HG03565 (cell line): ENCODE data around the gene ABHD16B.
"Not testable (repeated sequence)": the region's sequence is repeated elsewhere in the genome, so short reads cannot be mapped to it uniquely, and the experiment has no call there.

ENCODE experiments used
- ATAC-seq: cut with Tn5 transposase; IDR thresholded peaks from one replicate; pipeline ENCODE4 v1.9.1; 2021; ENCODE audit warnings: mild to moderate bottlenecking, moderate library complexity; ENCODE audit not compliant: unreplicated experiment

The ABHD16B gene

GRCh38 chr20:63854766-63855362 lies 6.4 kb upstream of the ABHD16B start:
- ATAC-seq = no peak

DNA sequence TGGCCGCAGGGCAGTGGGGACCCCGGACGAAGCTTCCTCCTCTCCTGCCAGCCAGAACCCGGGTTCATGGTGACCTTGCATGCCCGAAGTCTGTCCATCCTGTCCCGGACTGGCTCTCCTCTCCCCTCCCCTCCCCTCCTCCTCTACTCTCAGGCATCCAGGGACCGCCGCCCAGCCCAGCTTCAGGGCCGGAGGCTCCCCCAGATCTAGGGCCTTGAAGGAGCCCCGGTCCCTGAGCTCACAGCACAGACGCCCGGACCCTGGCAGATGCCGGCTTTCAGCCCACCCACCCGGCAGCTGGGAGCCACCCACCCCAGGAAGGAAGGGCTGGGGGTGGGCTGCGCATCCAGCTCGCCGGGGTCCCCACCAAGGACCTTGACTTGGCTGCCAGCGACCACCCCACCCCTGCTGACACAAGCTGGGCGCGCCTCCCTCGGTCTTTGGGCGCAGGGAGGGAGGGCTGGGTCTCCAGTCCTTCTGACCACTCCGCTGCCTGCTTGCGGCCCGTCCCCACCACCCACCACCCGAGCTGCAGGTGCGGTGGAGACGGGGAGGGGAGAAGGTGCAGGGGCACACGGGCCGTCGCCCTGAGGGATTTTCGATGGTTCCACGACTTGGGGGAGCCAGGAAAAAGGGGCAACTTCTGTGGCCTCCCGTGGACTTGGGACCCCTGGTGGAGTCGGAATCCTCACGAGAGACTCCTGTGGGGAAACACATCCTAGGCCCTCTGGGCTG lies 5.8 kb upstream of the ABHD16B start:
- ATAC-seq = no peak

DNA sequence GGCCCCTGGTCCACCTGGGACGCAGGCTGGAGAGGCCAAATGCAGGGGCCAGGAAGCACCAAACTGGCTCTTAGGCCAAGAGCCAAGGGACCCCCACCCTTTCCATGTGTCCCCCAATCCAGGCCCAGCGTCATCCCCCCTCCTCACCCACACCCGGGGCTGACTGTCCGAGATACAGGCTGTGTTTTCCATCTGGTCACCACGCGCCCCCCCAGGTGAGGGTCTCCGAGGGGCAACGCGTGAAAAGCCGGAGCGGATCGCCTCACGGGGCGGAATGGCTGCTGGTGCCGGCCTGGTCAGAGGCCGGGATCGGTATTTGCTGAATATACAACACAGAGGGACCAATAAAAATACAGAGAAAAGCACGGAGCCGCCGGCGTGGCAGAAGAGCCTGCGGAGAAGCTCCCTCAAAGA lies 5.2 kb upstream of the ABHD16B start:
- ATAC-seq = no peak

GRCh38 chr20:63857764-63858392 lies 3.4 kb upstream of the ABHD16B start:
- ATAC-seq = no peak

DNA sequence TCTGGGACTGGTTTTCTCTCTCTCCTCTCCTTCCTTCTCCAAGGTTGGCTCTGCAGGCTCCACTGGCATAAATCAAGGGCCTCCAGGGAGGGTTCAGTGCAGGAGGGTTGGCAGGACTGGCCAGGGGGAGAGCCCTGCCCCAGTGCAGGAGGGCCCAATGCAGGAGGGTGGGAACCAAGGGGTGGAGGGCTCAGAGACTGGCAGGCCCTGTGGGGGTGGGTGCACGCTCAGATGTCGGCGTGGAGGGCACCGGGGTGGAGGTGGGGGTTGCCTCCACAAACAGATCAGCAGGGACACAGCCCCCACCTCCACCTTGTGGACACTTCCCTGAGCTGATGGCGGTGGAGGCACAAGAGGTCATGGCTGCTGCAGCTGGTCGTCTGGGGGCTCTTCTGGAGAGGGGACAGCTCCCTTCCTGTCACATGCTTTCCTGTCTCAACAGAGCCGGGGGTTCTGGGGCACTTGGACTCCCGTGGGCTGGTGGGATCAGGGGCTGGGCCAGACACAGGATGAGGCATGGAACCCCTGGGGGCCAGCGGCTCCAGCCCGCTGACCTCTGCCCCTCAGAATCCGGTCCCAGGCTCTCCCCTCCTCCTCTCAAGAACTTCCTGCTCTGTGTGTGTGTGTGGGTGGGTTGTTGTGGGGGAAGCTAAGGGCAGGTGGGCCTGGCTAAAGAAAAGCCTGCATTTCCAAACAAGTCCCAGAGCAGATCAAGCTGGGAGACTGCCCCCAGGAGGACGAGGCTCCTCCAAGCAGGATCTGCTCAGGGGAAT lies 2.7 kb upstream of the ABHD16B start:
- no peak for ATAC-seq

GRCh38 chr20:63859166-63859699 lies 2.1 kb upstream of the ABHD16B start:
- ATAC-seq = no peak

DNA sequence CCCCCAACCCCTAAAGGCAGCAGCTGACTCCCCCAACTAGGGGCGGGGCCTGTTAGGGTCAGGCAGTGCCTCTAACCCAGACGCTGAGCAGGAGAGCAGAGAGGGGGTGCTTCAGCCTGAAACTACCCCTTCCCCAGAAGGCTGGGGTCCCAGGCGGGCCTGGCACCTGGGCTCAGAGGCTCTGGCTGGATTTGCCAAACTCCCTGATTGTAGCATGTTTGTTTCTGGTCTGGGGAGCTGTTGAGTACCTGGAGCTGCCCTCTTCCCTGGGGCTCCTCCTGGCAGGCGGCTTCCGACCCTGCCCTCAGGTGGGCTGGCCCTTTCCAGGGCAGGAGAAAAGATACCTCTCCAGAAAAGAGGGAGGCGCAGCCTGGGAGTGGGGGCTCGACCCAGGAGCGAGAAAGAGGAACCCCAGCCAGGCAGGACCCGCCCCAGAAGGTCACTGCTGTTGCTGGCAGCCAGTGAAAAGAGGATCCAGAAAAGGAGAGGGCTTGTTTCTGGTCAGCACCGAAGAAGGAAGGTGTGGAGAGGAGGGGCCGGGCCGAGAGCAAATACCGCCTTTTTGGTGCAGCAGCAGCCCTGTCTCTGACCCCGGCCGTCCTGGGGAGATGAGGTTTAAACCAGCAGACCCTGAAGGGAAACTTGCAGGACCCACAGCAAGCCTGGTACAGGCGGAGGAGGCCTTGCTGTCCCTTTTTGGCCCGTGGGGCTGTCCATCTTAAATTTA lies 810 bp upstream of the ABHD16B start:
- ATAC-seq = no peak

GRCh38 chr20:63861981-63862901 lies 943 bp downstream of the ABHD16B start:
- ATAC-seq = no peak

- ATAC-seq = no peak
Measured at GRCh38 chr20:63863021-63863797, 1.9 kb downstream of the ABHD16B start.

GRCh38 chr20:63863798-63864544 lies 2.7 kb downstream of the ABHD16B start:
- ATAC-seq = peak; percentile 64

- no peak for ATAC-seq
Measured at GRCh38 chr20:63864545-63864977, 3.3 kb downstream of the ABHD16B start.

DNA sequence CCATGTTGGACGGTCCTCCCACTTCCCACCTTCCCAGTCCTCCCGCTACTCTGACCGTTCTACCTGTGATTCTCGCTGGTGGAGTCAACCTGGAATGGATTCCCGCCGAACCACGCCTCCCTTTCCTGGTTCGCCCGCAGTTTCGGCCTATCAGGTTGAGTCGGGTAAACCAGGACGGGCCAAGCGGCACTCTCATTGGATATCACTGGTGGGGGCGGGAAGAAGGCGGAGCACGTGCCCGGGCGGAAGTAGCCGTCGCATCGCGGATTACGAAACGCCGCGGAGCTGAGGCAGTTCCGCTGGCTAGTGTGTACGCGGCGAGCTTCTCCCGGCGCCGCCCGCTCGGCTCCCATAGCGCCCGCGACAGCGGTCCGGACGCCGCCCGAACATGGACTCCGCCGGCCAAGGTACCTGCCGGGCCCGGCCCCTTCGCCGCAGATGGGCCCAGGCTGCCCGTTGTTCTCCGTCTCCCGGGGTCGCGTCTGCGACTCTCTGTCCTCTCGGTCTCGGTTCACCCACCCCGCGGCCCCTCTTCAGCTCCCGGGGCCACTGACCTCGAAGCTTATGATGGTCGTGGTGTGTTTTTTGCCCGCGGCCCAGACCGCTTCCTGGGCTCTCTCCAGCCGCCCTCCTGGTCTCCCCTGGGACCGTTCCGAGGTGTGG lies 3.8 kb downstream of the ABHD16B start, which contains the start of gene TPD52L2:
TSS of gene TPD52L2 (plus strand) at position 293 of the 663 bp plus-strand sequence. CDS start at position 389, 96 bp downstream.
- peak; percentile 60 for ATAC-seq

GRCh38 chr20:63867042-63867441 lies 5.7 kb downstream of the ABHD16B start:
- ATAC-seq = not testable (repeated sequence)

DNA sequence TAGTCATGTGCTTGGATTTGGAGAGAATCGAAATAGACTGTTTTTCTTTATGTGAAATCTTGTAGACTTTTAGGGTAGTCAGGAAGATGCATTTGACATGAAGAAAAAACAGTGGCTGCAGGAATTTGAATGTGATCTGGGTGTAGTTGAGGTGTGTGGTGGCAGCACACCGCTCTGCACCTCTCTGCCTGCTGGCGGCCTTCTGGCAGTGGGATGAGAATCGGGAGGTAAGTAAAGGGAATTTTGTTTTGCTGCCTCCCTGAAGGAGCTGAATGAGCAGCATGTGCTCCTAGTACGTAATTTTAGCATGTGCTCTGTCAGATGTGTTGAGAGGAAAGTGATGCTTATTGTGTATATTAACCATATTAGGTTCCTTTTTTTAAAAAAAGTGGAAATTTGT lies 7.0 kb downstream of the ABHD16B start:
- no peak for ATAC-seq

DNA sequence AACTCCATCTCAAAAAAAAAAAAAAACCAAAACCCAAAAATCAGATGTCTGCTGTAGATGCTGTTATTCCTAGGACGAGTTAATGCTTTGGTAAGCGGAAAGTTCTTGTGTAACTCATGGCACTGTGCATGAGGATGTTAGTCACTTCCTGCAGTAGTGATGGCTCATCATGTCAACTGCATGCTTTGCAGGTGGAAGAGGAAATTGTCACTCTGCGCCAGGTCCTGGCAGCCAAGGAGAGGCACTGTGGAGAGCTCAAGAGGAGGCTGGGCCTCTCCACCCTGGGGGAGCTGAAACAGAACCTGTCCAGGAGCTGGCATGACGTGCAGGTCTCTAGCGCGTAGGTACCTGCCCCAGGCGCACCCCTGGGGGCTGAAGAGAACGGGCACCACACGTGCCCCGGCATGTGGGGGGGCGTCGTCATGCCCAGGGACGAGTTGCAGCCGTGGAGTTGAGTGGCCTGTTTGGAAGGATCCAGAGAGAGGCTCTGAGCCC lies 12.2 kb downstream of the ABHD16B start:
- ATAC-seq = no peak

- ATAC-seq = not testable (repeated sequence)
Measured at GRCh38 chr20:63874241-63874640, 12.9 kb downstream of the ABHD16B start.

- ATAC-seq = no peak
Measured at GRCh38 chr20:63876489-63877036, 15.3 kb downstream of the ABHD16B start.
